Measurements from ENCODE around the gene TRAPPC6A. TPM values are rescaled to one million over a fixed set of nuclear protein-coding genes. Genes with fewer than 3 reads are reported as not detected.

The TRAPPC6A gene
- total RNA-seq, 2 donors from 2014 or later: 56.6 to 79.1 TPM

DNA sequence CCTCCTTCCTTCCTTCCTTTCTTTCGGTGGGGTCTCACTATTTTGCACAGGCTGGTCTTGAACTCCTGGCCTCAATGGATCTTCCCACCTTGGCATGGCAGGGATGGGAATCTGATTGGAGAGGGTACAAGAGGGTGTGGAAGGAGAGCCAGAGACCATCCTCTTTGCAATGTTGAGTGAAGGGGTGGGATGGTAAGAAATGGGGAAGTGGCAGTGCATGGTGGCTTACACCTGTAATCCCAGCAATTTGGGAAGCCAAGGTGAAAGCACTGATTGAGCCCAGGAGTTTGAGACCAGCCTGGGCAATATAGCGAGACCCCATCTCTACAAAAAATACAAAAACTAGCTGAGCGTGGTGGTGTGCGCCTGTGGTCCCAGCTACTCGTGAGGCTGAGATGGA is 6.1 kb upstream of the TRAPPC6A start:
- 93 to 94% methylated on average over 3 to 5 of the region's 5 CpGs for WGBS, 2 experiments (ENCODE audit: insufficient coverage in 1 of 2, insufficient read length in 1 of 2)
- Histone ChIP-seq H3K27ac (ENCODE audit: low read depth, low read length) (no peak overlapping the region), H3K9me3 (ENCODE audit: control insufficient read depth, low read length) (no peaks in the 10 kb centered on the region), H3K27me3 (ENCODE audit: control insufficient read depth, insufficient read depth, low read length, poor library complexity, severe bottlenecking) (no peaks in the 10 kb centered on the region), H3K4me1 (ENCODE audit: control insufficient read depth, insufficient read depth, low read length) (no peaks in the 10 kb centered on the region), H3K36me3 (ENCODE audit: control insufficient read depth, insufficient read depth, low read length) (peaks cover 8% of the 10 kb centered on the region), H3K4me3 (ENCODE audit: low read length) (no peak overlapping the region), H3K9ac (ENCODE audit: extremely low read depth, low read length, poor library complexity, severe bottlenecking) (no peak overlapping the region)
- Mint-ChIP-seq H3K9me3 (no peaks in the 10 kb centered on the region), H3K4me3 (no peak overlapping the region), H3K4me1 (no peaks in the 10 kb centered on the region), H3K27ac (no peak overlapping the region), H3K27me3 (ENCODE audit: insufficient read depth) (peaks cover 6% of the 10 kb centered on the region), H3K36me3 (ENCODE audit: low read depth) (peaks cover 4% of the 10 kb centered on the region)
- TF ChIP-seq, protein P1, sequence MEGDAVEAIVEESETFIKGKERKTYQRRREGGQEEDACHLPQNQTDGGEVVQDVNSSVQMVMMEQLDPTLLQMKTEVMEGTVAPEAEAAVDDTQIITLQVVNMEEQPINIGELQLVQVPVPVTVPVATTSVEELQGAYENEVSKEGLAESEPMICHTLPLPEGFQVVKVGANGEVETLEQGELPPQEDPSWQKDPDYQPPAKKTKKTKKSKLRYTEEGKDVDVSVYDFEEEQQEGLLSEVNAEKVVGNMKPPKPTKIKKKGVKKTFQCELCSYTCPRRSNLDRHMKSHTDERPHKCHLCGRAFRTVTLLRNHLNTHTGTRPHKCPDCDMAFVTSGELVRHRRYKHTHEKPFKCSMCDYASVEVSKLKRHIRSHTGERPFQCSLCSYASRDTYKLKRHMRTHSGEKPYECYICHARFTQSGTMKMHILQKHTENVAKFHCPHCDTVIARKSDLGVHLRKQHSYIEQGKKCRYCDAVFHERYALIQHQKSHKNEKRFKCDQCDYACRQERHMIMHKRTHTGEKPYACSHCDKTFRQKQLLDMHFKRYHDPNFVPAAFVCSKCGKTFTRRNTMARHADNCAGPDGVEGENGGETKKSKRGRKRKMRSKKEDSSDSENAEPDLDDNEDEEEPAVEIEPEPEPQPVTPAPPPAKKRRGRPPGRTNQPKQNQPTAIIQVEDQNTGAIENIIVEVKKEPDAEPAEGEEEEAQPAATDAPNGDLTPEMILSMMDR (conservative IDR thresholded peaks at IDR 0.05): no peak
- no peak for DNase-seq

DNA sequence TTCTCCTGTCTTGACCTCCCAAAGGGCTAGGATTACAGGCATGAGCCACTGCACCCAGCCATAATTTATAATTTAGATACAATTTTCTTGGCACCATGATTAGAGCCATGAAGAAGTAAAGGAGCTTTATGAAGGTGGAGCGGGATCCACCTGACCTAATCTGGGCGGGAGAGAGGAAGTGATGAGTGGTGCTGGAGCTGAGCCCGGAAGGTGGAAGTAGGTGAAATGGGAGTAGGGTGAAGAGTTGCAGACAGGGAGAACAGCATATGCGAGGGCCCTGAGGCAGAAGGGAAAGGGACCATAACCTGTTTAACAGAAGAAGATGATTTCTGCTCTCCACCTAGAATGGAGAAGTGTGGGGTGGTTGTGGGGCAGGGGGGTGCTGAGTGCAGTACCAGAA is 4.7 kb upstream of the TRAPPC6A start:
- Mint-ChIP-seq H3K4me1 (no peaks in the 10 kb centered on the region), H3K27ac (no peak overlapping the region), H3K4me3 (no peak overlapping the region), H3K36me3 (ENCODE audit: low read depth) (peaks cover 4% of the 10 kb centered on the region), H3K9me3 (no peaks in the 10 kb centered on the region), H3K27me3 (ENCODE audit: insufficient read depth) (peaks cover 6% of the 10 kb centered on the region)
- Histone ChIP-seq H3K9ac (ENCODE audit: extremely low read depth, low read length, poor library complexity, severe bottlenecking) (no peak overlapping the region), H3K27me3 (ENCODE audit: control insufficient read depth, insufficient read depth, low read length, poor library complexity, severe bottlenecking) (no peaks in the 10 kb centered on the region), H3K4me3 (ENCODE audit: low read length) (no peak overlapping the region), H3K9me3 (ENCODE audit: control insufficient read depth, low read length) (no peaks in the 10 kb centered on the region), H3K27ac (ENCODE audit: low read depth, low read length) (no peak overlapping the region), H3K4me1 (ENCODE audit: control insufficient read depth, insufficient read depth, low read length) (no peaks in the 10 kb centered on the region), H3K36me3 (ENCODE audit: control insufficient read depth, insufficient read depth, low read length) (peaks cover 8% of the 10 kb centered on the region)
- no peak for DNase-seq
- WGBS, 2 experiments (ENCODE audit: insufficient coverage in 1 of 2, insufficient read length in 1 of 2): 92 to 95% methylated on average over 4 of the region's 4 CpGs
- TF ChIP-seq, protein P1 (conservative IDR thresholded peaks at IDR 0.05): no peak

DNA sequence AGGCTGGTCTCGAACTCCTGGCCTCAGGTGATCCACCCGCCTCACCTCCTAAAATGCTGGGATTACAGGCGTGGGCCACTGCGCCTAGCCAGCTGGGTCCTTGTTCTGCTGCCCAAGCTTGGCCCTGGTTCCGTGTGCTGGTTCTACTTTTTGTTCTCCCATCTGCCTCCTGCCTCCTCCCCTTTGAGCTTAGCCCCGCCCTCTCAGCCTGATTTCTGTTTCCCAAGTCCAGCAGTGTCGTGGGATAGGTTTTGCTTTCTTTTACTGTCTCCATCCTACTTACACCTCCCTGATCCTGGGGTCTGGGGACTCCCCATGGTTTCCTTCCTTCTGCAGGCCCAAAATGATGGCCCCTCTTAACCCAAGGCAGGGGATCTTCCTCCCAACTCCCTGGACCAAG is 2.9 kb upstream of the TRAPPC6A start:
- Histone ChIP-seq H3K9me3 (ENCODE audit: control insufficient read depth, low read length) (no peaks in the 10 kb centered on the region), H3K36me3 (ENCODE audit: control insufficient read depth, insufficient read depth, low read length) (peaks cover 8% of the 10 kb centered on the region), H3K4me3 (ENCODE audit: low read length) (no peak overlapping the region), H3K27ac (ENCODE audit: low read depth, low read length) (no peak overlapping the region), H3K9ac (ENCODE audit: extremely low read depth, low read length, poor library complexity, severe bottlenecking) (no peak overlapping the region), H3K4me1 (ENCODE audit: control insufficient read depth, insufficient read depth, low read length) (no peaks in the 10 kb centered on the region), H3K27me3 (ENCODE audit: control insufficient read depth, insufficient read depth, low read length, poor library complexity, severe bottlenecking) (no peaks in the 10 kb centered on the region)
- Mint-ChIP-seq H3K4me1 (peaks cover 2% of the 10 kb centered on the region), H3K4me3 (peak overlapping the region; percentile 24), H3K27me3 (ENCODE audit: insufficient read depth) (peaks cover 3% of the 10 kb centered on the region), H3K9me3 (no peaks in the 10 kb centered on the region), H3K27ac (no peak overlapping the region), H3K36me3 (ENCODE audit: low read depth) (peaks cover 4% of the 10 kb centered on the region)
- TF ChIP-seq, protein P1 (conservative IDR thresholded peaks at IDR 0.05): no peak
- peak; percentile 49 for DNase-seq
- 90 to 94% methylated on average over 3 to 7 of the region's 7 CpGs for WGBS, 2 experiments (ENCODE audit: insufficient coverage in 1 of 2, insufficient read length in 1 of 2)
